GM12864 (cell line): Measurements from ENCODE around the gene MAGOH.
"Not testable (repeated sequence)": the region's sequence is repeated elsewhere in the genome, so short reads cannot be mapped to it uniquely, and the experiment has no call there.

ENCODE experiments used
- DNase-seq: peaks from one replicate; pipeline ENCODE4 v3.0.0-alpha.2; 2011; ENCODE audit warnings: low read depth
- H3K4me3 ChIP-seq: 2 replicates; pipeline ENCODE4 v1.5.1; 2011; ENCODE audit warnings: mild to moderate bottlenecking, low read depth, low read length, control low read depth
- TF ChIP-seq, protein P1 (sequence below): IDR thresholded peaks from 2 replicates; pipeline ENCODE4 v1.5.1; 2011; ENCODE audit warnings: low read depth, mild to moderate bottlenecking, moderate library complexity, low read length, control low read depth, inconsistent platforms; ENCODE audit errors: missing control alignments

The MAGOH gene

DNA sequence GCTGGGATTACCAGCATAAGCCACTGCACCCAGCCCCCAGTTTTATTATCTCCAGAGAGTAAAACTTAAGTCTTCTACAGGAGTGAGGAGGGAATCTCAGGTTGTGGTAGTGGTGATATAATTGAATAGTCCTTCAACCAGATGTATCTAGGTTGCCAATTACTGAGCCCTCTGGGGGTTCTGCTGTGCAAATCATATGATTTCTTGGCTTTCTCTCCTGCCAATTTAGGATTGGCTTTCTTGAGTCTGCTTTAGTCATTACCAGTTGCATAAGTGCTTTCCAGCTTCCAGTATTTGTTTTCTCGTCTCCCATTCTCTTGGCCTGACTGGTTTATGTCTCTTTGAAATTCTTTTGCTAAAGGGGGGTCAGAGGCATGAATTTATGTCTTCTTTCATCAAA, 30.6 kb downstream of the MAGOH start:
- TF ChIP-seq, protein P1, sequence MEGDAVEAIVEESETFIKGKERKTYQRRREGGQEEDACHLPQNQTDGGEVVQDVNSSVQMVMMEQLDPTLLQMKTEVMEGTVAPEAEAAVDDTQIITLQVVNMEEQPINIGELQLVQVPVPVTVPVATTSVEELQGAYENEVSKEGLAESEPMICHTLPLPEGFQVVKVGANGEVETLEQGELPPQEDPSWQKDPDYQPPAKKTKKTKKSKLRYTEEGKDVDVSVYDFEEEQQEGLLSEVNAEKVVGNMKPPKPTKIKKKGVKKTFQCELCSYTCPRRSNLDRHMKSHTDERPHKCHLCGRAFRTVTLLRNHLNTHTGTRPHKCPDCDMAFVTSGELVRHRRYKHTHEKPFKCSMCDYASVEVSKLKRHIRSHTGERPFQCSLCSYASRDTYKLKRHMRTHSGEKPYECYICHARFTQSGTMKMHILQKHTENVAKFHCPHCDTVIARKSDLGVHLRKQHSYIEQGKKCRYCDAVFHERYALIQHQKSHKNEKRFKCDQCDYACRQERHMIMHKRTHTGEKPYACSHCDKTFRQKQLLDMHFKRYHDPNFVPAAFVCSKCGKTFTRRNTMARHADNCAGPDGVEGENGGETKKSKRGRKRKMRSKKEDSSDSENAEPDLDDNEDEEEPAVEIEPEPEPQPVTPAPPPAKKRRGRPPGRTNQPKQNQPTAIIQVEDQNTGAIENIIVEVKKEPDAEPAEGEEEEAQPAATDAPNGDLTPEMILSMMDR = no peak
- H3K4me3 ChIP-seq = no peak overlapping the region
- no peak for DNase-seq

GRCh38 chr1:53206735-53207379, 31.5 kb downstream of the MAGOH start:
- TF ChIP-seq, protein P1 = no peak
- H3K4me3 ChIP-seq = no peak overlapping the region
- DNase-seq = no peak

- DNase-seq = not testable (repeated sequence)
Observed at GRCh38 chr1:53206083-53206685, 32.1 kb downstream of the MAGOH start.

DNA sequence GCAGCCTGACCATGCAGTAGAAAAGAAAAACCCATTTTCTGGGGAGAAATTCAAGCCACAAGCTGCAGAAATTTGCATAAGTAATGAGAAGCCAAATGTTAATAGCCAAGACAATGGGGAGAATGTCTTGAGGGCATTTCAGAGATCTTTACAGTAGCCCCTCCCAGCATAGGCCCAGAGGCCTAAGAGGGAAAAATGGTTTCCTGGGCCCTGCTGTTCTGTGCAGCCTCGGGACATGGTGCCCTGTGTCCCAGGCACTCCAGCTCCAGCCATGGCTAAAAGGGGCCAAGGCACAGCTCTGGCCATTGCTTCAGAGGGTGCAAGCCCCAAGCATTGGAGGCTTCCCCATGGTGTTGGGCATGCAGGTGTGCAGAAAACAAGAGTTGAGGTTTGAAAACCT, 32.8 kb downstream of the MAGOH start:
- not testable (repeated sequence) for H3K4me3 ChIP-seq

More at GRCh38 chr1:53206083-53206685, 32.1 kb downstream of the MAGOH start:
- not testable (repeated sequence) for H3K4me3 ChIP-seq

GRCh38 chr1:53203466-53203865, 34.9 kb downstream of the MAGOH start:
- DNase-seq = no peak
- TF ChIP-seq, protein P1 = no peak
- H3K4me3 ChIP-seq = no peak overlapping the region

More for the DNA sequence above, 32.8 kb downstream of the MAGOH start:
- DNase-seq = not testable (repeated sequence)

DNA sequence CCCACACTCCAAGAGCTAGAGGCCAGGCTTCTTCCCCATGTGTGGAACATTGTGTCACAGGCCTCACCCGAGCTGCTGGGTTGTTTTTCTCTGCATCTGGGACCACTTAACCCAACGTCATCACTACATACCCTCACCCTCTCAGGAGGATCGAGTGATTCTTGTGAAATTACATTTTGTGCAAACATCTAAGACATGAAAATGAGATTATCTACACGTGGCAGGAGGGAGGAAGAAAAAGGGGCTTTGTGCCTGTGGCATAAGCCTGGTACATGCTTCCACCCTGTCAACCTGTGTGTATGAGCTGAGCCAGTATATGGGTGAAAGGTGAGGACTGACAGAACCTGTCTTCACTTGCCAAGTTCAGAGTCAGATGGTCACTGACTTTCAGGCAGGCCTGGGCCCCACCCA, 40.1 kb downstream of the MAGOH start:
- peak overlapping the region; percentile 85 for H3K4me3 ChIP-seq
- DNase-seq = no peak
- TF ChIP-seq, protein P1 = no peak

- H3K4me3 ChIP-seq = peak overlapping the region; percentile 85
- no peak for DNase-seq
- TF ChIP-seq, protein P1 = no peak
Observed at GRCh38 chr1:53197291-53198200, 40.8 kb downstream of the MAGOH start.
